GM19043 (cell line): ENCODE results near the gene FOXL2.

Experiments used
- ATAC-seq: cut with Tn5 transposase; IDR thresholded peaks from one replicate; pipeline ENCODE4 v1.9.1; 2021; ENCODE audit warnings: low read depth; ENCODE audit not compliant: unreplicated experiment

Gene FOXL2

GRCh38 chr3:138898708-138899107, 48.2 kb downstream of the FOXL2 start:
- ATAC-seq: no peak

GRCh38 chr3:138898301-138898700, 48.6 kb downstream of the FOXL2 start:
- no peak for ATAC-seq
